Karpas-422 (cell line): ENCODE results near the gene PSG7. TPM values are rescaled to one million over a fixed set of nuclear protein-coding genes. Genes with fewer than 3 reads are reported as not detected.
"Not testable (repeated sequence)": the region's sequence is repeated elsewhere in the genome, so short reads cannot be mapped to it uniquely, and the experiment has no call there.

Experiments used
- DNase-seq: peaks from one replicate; pipeline ENCODE4 v3.0.0-alpha.2; 2015
- H2AFZ ChIP-seq: fragments of 200-600 bp; sonication (generic); 2 replicates; pipeline ENCODE4 v1.6.1; 2014; ENCODE audit warnings: antibody characterized with exemption, low read length, mixed read lengths
- H3K27ac ChIP-seq: fragments of 200-600 bp; sonication (generic); 2 replicates; pipeline ENCODE4 v1.5.1; 2014; ENCODE audit warnings: mild to moderate bottlenecking, low read length, moderate library complexity
- H3K27me3 ChIP-seq: fragments of 200-600 bp; sonication (generic); 2 replicates; pipeline ENCODE4 v1.6.1; 2014; ENCODE audit warnings: low read length, mixed read lengths
- H3K36me3 ChIP-seq: fragments of 200-600 bp; sonication (generic); 2 replicates; pipeline ENCODE4 v1.6.1; 2014; ENCODE audit warnings: low read length, mixed read lengths; ENCODE audit not compliant: insufficient read depth
- H3K4me1 ChIP-seq: fragments of 200-600 bp; sonication (generic); 2 replicates; pipeline ENCODE4 v1.6.1; 2014; ENCODE audit warnings: mild to moderate bottlenecking, low read length, mixed read lengths
- H3K4me2 ChIP-seq: fragments of 200-600 bp; sonication (generic); 2 replicates; pipeline ENCODE4 v1.6.1; 2014; ENCODE audit warnings: low read length, low read depth, mild to moderate bottlenecking; ENCODE audit not compliant: poor library complexity, severe bottlenecking
- H3K4me3 ChIP-seq: fragments of 200-600 bp; sonication (generic); 2 replicates; pipeline ENCODE4 v1.5.1; 2014; ENCODE audit warnings: mild to moderate bottlenecking, antibody characterized with exemption, low read length, mixed read lengths
- H3K79me2 ChIP-seq: fragments of 200-600 bp; sonication (generic); 2 replicates; pipeline ENCODE4 v1.6.1; 2014; ENCODE audit warnings: mild to moderate bottlenecking, low read length, mixed read lengths
- H3K9ac ChIP-seq: fragments of 200-600 bp; sonication (generic); 2 replicates; pipeline ENCODE4 v1.6.0; 2014; ENCODE audit warnings: low read length
- H3K9me2 ChIP-seq: fragments of 200-600 bp; sonication (generic), shearing (Covaris generic); replicated peaks from 2 replicates; pipeline ENCODE4 v1.6.0; 2014; ENCODE audit warnings: mild to moderate bottlenecking, low read length, moderate library complexity; ENCODE audit not compliant: insufficient read depth
- H3K9me3 ChIP-seq: fragments of 300-700, 200-600 bp; sonication (generic); 2 replicates; pipeline ENCODE4 v1.6.1; 2014; ENCODE audit warnings: low read length, mixed read lengths
- H4K20me1 ChIP-seq: fragments of 200-600 bp; sonication (generic); 2 replicates; pipeline ENCODE4 v1.6.1; 2014; ENCODE audit warnings: mild to moderate bottlenecking, antibody characterized with exemption, low read length, low read depth; ENCODE audit not compliant: insufficient read depth
- total RNA-seq: library from RNA; depleted of rRNA; stranded (reverse); fragments of >200 nt; shearing (Covaris generic); gene quantifications from 2 replicates; pipeline ENCODE4 v1.2.3, GENCODE V29; 2014; ENCODE audit warnings: low replicate concordance

PSG7 gene
- total RNA-seq, 1 experiment from 2014 or later: not detected

GRCh38 chr19:42906162-42906561 is 30.8 kb downstream of the PSG7 start:
- not testable (repeated sequence) for DNase-seq, H3K27ac ChIP-seq, H2AFZ ChIP-seq, H3K4me2 ChIP-seq, H3K36me3 ChIP-seq, H4K20me1 ChIP-seq, H3K4me1 ChIP-seq, H3K9ac ChIP-seq, H3K27me3 ChIP-seq, H3K9me2 ChIP-seq, H3K79me2 ChIP-seq, H3K9me3 ChIP-seq, H3K4me3 ChIP-seq

GRCh38 chr19:42900561-42900960 is 36.4 kb downstream of the PSG7 start:
- not testable (repeated sequence) for DNase-seq, H3K9me3 ChIP-seq, H3K27ac ChIP-seq, H3K4me2 ChIP-seq, H3K4me1 ChIP-seq, H3K79me2 ChIP-seq, H3K27me3 ChIP-seq, H3K9me2 ChIP-seq, H3K4me3 ChIP-seq, H2AFZ ChIP-seq, H4K20me1 ChIP-seq, H3K36me3 ChIP-seq, H3K9ac ChIP-seq

- not testable (repeated sequence) for H3K4me3 ChIP-seq, H3K4me2 ChIP-seq, H3K9me3 ChIP-seq, H3K9me2 ChIP-seq, H4K20me1 ChIP-seq, H3K4me1 ChIP-seq, H3K36me3 ChIP-seq, H3K27ac ChIP-seq, H3K79me2 ChIP-seq, H2AFZ ChIP-seq, DNase-seq, H3K9ac ChIP-seq, H3K27me3 ChIP-seq
Measured at GRCh38 chr19:42899674-42900073, 37.3 kb downstream of the PSG7 start.

- not testable (repeated sequence) for H3K4me2 ChIP-seq, DNase-seq, H2AFZ ChIP-seq
Measured at GRCh38 chr19:42899110-42899509, 37.9 kb downstream of the PSG7 start.

GRCh38 chr19:42898656-42899055 is 38.4 kb downstream of the PSG7 start:
- not testable (repeated sequence) for H2AFZ ChIP-seq, H3K4me2 ChIP-seq, H3K9ac ChIP-seq

More at GRCh38 chr19:42899110-42899509, 37.9 kb downstream of the PSG7 start:
- not testable (repeated sequence) for H3K9me2 ChIP-seq, H3K4me1 ChIP-seq, H3K9ac ChIP-seq, H3K4me3 ChIP-seq, H3K27ac ChIP-seq, H3K36me3 ChIP-seq, H4K20me1 ChIP-seq, H3K79me2 ChIP-seq, H3K9me3 ChIP-seq, H3K27me3 ChIP-seq

GRCh38 chr19:42897729-42898128 is 39.3 kb downstream of the PSG7 start:
- H3K27me3 ChIP-seq, H4K20me1 ChIP-seq, H3K27ac ChIP-seq, DNase-seq, H3K9me3 ChIP-seq, H3K9me2 ChIP-seq, H2AFZ ChIP-seq, H3K36me3 ChIP-seq, H3K79me2 ChIP-seq, H3K9ac ChIP-seq, H3K4me3 ChIP-seq, H3K4me2 ChIP-seq, H3K4me1 ChIP-seq: not testable (repeated sequence)

More at GRCh38 chr19:42898656-42899055, 38.4 kb downstream of the PSG7 start:
- not testable (repeated sequence) for H4K20me1 ChIP-seq, H3K79me2 ChIP-seq, H3K36me3 ChIP-seq, H3K27me3 ChIP-seq, H3K4me3 ChIP-seq, H3K27ac ChIP-seq, H3K9me3 ChIP-seq, H3K9me2 ChIP-seq, H3K4me1 ChIP-seq, DNase-seq

GRCh38 chr19:42890446-42890845 is 46.6 kb downstream of the PSG7 start:
- not testable (repeated sequence) for H3K27me3 ChIP-seq, H3K4me3 ChIP-seq, H3K9me2 ChIP-seq, H3K4me1 ChIP-seq, H3K9ac ChIP-seq, H3K36me3 ChIP-seq, H3K4me2 ChIP-seq, H2AFZ ChIP-seq, DNase-seq, H3K27ac ChIP-seq, H3K9me3 ChIP-seq, H4K20me1 ChIP-seq, H3K79me2 ChIP-seq

GRCh38 chr19:42887876-42888445 is 49.0 kb downstream of the PSG7 start:
- not testable (repeated sequence) for H3K79me2 ChIP-seq, H3K36me3 ChIP-seq, H3K9ac ChIP-seq, H3K27ac ChIP-seq, H3K9me3 ChIP-seq, H3K4me1 ChIP-seq, H3K27me3 ChIP-seq, DNase-seq, H4K20me1 ChIP-seq, H3K4me3 ChIP-seq, H3K9me2 ChIP-seq, H2AFZ ChIP-seq, H3K4me2 ChIP-seq

GRCh38 chr19:42882730-42883129 is 54.3 kb downstream of the PSG7 start:
- H3K9me2 ChIP-seq, H3K27me3 ChIP-seq, H3K27ac ChIP-seq, DNase-seq, H3K4me3 ChIP-seq, H3K36me3 ChIP-seq, H3K9ac ChIP-seq, H3K9me3 ChIP-seq, H3K79me2 ChIP-seq, H2AFZ ChIP-seq, H4K20me1 ChIP-seq, H3K4me2 ChIP-seq, H3K4me1 ChIP-seq: not testable (repeated sequence)
